Ectodermal cell (in vitro differentiated cells): ENCODE data around the gene LRRC74A.

ENCODE experiments used
- H3K27ac ChIP-seq: 2 replicates; pipeline ENCODE4 v1.7.0; 2013; ENCODE audit warnings: mild to moderate bottlenecking, low read depth, low read length; ENCODE audit not compliant: insufficient read depth, poor library complexity, severe bottlenecking
- H3K27me3 ChIP-seq: 2 replicates; pipeline ENCODE4 v1.7.0; 2013; ENCODE audit warnings: mild to moderate bottlenecking, low read length; ENCODE audit not compliant: insufficient read depth, control insufficient read depth, poor library complexity, severe bottlenecking
- H3K36me3 ChIP-seq: one replicate; pipeline ENCODE4 v1.7.0; 2013; ENCODE audit warnings: low read length; ENCODE audit not compliant: control insufficient read depth, insufficient read depth
- H3K4me1 ChIP-seq: one replicate; pipeline ENCODE4 v1.7.0; 2013; ENCODE audit warnings: low read length; ENCODE audit not compliant: control insufficient read depth, insufficient read depth
- H3K4me3 ChIP-seq: 2 replicates; pipeline ENCODE4 v1.7.0; 2013; ENCODE audit warnings: low read depth, low read length, control low read depth; ENCODE audit not compliant: insufficient read depth
- H3K9me3 ChIP-seq: 2 replicates; pipeline ENCODE4 v1.7.0; 2013; ENCODE audit warnings: mild to moderate bottlenecking, low read length, moderate library complexity; ENCODE audit not compliant: control insufficient read depth
- WGBS, 2 experiments: methylation state at CpG; one replicate each; pipeline ENCODE4 v1.1.7; 2013; ENCODE audit warnings: missing lambda C conversion rate in 2 of 2; 5-methylcytosine and 5-hydroxymethylcytosine counted together

Gene LRRC74A

GRCh38 chr14:76828339-76829012 lies 2.3 kb downstream of the LRRC74A start:
- Histone ChIP-seq H3K4me1 (peaks cover 16% of the 10 kb centered on the region), H3K9me3 (no peaks in the 10 kb centered on the region), H3K4me3 (no peak overlapping the region), H3K27ac (no peak overlapping the region), H3K27me3 (no peaks in the 10 kb centered on the region), H3K36me3 (no peaks in the 10 kb centered on the region)
- WGBS, 2 experiments, result 79 to 80% methylated on average over 17 of the region's 17 CpGs

DNA sequence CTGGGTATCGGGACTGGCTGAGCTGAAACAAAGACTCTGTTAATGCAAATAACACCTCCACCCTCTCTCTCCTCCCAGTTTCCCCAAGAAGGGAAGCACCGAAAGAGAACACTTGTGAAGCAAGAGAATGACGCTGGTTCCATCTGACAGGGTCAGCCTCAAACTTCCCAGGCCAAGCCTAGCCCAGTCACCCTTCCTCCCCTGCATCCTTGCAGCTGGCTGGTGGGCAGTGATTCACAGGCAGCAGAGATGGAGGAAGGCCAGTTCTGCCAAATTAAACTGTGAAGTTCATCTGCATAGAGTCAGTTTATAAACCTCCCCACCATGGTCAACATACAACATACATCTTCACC lies 2.8 kb downstream of the LRRC74A start:
- H3K27me3 ChIP-seq, result no peaks in the 10 kb centered on the region
- WGBS, 2 experiments, result 30 to 36% methylated on average over 3 of the region's 3 CpGs
- H3K27ac ChIP-seq, result no peak overlapping the region
- no peaks in the 10 kb centered on the region for H3K36me3 ChIP-seq
- no peak overlapping the region for H3K4me3 ChIP-seq
- H3K4me1 ChIP-seq, result peaks cover 16% of the 10 kb centered on the region
- H3K9me3 ChIP-seq, result no peaks in the 10 kb centered on the region

GRCh38 chr14:76829650-76830421 lies 3.6 kb downstream of the LRRC74A start:
- Histone ChIP-seq H3K27me3 (no peaks in the 10 kb centered on the region), H3K4me1 (peaks cover 16% of the 10 kb centered on the region), H3K36me3 (no peaks in the 10 kb centered on the region), H3K9me3 (no peaks in the 10 kb centered on the region), H3K27ac (no peak overlapping the region), H3K4me3 (no peak overlapping the region)
- 74 to 78% methylated on average over 7 of the region's 7 CpGs for WGBS, 2 experiments

DNA sequence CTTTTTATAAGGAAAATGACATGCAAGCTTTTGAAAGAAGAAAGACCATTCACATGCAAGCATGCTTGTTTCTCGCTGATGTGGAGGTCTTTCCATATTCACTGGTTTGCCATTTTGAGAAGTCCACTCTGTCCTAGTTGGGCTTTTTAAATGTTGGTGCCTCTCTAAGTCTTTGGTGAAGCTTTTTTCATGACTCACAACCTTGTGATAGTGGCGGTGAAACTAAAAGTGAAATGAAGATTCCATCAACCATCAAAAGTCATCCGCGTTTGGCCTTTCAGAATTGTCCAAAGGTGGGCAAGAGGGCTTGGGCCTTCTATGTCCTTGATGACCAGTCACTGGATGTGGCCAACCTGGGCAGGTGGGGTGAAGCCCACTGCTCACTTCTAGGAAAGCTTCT lies 4.3 kb downstream of the LRRC74A start:
- H3K4me3 ChIP-seq, result no peak overlapping the region
- no peak overlapping the region for H3K27ac ChIP-seq
- no peaks in the 10 kb centered on the region for H3K9me3 ChIP-seq
- 90 to 95% methylated on average over 4 of the region's 4 CpGs for WGBS, 2 experiments
- H3K27me3 ChIP-seq, result no peaks in the 10 kb centered on the region
- no peaks in the 10 kb centered on the region for H3K36me3 ChIP-seq
- peaks cover 16% of the 10 kb centered on the region for H3K4me1 ChIP-seq

DNA sequence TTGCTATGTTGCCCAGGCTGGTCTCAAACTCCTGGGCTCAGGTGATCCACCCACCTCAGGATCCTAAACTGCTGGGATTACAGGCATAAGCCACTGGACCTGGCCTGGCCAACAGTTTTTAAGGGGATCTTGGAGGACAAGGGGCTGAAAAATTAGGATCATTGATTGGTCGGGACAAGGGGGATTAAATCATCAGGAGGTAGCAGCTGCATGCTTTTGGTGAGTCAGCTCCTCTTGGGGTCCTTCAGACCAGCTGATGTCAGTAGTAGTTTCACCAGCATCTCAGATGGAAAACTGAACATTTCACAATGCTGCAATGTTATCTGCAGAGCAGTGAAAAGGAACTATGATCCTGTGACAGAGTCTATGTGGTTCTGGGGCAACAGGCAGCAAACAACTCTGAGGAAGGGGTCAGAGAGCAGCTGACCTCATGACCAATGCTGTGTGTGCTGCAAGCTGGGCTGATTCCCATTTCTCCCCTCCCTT lies 6.3 kb downstream of the LRRC74A start:
- Histone ChIP-seq H3K4me1 (peaks cover 16% of the 10 kb centered on the region), H3K4me3 (no peak overlapping the region), H3K9me3 (no peaks in the 10 kb centered on the region), H3K27me3 (no peaks in the 10 kb centered on the region), H3K36me3 (no peaks in the 10 kb centered on the region), H3K27ac (no peak overlapping the region)
- WGBS, 2 experiments, result 82 to 90% methylated on average over 1 of the region's 1 CpG

- no peaks in the 10 kb centered on the region for H3K36me3 ChIP-seq
- 92 to 98% methylated on average over 1 to 2 of the region's 2 CpGs for WGBS, 2 experiments
- H3K4me3 ChIP-seq, result no peak overlapping the region
- no peak overlapping the region for H3K27ac ChIP-seq
- no peaks in the 10 kb centered on the region for H3K27me3 ChIP-seq
- H3K9me3 ChIP-seq, result no peaks in the 10 kb centered on the region
- peaks cover 16% of the 10 kb centered on the region for H3K4me1 ChIP-seq
These were observed 6.8 kb downstream of the LRRC74A start for GRCh38 chr14:76833011-76833410.

GRCh38 chr14:76834241-76834661 lies 8.0 kb downstream of the LRRC74A start:
- Histone ChIP-seq H3K36me3 (no peaks in the 10 kb centered on the region), H3K9me3 (no peaks in the 10 kb centered on the region), H3K27me3 (no peaks in the 10 kb centered on the region), H3K4me1 (peaks cover 5% of the 10 kb centered on the region), H3K27ac (no peak overlapping the region), H3K4me3 (no peak overlapping the region)
- WGBS, 2 experiments, result 82 to 87% methylated on average over 7 of the region's 7 CpGs

- 85% methylated on average over 13 of the region's 13 CpGs for WGBS, 2 experiments
- Histone ChIP-seq H3K4me3 (no peak overlapping the region), H3K9me3 (no peaks in the 10 kb centered on the region), H3K27ac (no peak overlapping the region), H3K4me1 (no peaks in the 10 kb centered on the region), H3K36me3 (no peaks in the 10 kb centered on the region), H3K27me3 (no peaks in the 10 kb centered on the region)
These were observed 9.9 kb downstream of the LRRC74A start for GRCh38 chr14:76836029-76836630.

DNA sequence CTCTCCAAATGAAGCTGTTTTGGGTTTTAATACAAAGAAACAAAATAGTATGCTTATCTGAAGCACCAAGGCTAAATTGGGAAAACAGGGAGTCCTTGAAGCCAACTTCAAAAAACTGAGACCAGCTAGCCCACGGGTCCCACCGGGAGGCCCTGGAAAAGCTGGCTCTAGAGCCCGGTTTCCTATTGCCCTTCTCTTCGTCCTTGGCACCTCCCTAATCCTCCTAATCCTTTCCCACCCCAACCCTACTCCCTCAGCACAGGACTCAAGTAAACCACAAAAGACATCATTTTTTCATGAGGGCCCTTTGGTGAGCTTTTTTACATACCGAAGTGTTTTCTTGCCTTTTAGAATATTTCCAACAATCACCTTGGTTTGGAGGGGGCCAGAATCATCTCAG lies 11.3 kb downstream of the LRRC74A start:
- Histone ChIP-seq H3K27me3 (no peaks in the 10 kb centered on the region), H3K27ac (no peak overlapping the region), H3K4me1 (no peaks in the 10 kb centered on the region), H3K4me3 (no peak overlapping the region), H3K36me3 (no peaks in the 10 kb centered on the region), H3K9me3 (no peaks in the 10 kb centered on the region)
- WGBS, 2 experiments, result 47 to 48% methylated on average over 5 of the region's 5 CpGs

- Histone ChIP-seq H3K9me3 (no peaks in the 10 kb centered on the region), H3K36me3 (no peaks in the 10 kb centered on the region)
These were observed 16.2 kb downstream of the LRRC74A start for GRCh38 chr14:76842414-76842813.

More at GRCh38 chr14:76842414-76842813, 16.2 kb downstream of the LRRC74A start:
- no peaks in the 10 kb centered on the region for H3K4me1 ChIP-seq
- no peak overlapping the region for H3K4me3 ChIP-seq
- H3K27me3 ChIP-seq, result no peaks in the 10 kb centered on the region
- no peak overlapping the region for H3K27ac ChIP-seq
